GM18858 (cell line): Measurements from ENCODE around the gene TAF7L.

Source experiments
- ATAC-seq: cut with Tn5 transposase; IDR thresholded peaks from one replicate; pipeline ENCODE4 v1.9.1; 2021; ENCODE audit not compliant: unreplicated experiment

TAF7L gene

DNA sequence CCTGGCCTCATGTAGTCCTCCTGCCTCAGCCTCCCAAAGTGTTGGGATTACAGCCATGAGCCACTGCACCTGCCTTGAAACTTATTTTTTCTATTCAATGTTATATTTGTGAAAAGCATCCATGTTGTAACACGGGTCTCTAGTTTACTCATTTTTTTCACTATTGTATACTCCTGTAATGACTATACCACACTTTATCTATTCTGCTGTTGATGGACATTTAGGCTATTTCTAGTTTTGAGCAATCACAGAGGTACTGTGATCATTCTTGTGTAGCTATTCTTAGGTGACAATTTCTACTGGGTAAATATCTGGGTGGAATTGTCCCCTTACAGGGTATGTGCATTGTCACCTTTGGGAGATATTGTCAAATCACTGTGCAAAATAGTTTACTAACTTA is 67.9 kb downstream of the TAF7L start:
- ATAC-seq, result peak; percentile 75

DNA sequence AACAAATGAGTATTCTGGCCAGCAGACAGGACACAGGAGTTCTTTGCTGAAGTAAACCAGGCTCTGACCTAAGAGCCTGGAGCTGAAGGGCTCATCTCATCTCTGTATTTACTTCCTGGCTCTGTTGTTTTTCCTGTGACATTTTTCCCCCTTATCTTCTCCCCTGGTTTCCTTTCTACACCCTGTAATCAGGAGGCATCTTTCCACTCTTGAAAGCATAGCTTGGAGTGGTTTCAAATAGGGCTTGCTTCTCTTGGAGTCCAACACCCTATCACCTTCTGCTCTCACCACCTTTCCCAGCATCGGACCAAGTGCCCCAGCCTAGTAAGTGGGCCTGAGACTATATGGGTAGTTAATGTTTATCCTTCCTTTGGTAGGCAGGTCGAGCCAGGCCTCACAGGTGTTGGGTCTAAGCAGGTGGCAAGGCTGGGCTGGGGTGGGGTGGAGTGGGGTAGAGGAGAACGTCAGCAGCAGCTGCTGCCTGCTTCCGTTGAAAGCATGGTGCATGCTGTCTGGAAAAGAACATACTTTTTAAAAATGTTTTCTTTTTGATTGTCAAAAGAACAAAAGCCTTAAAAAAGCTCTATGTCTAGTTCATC is 70.4 kb downstream of the TAF7L start:
- ATAC-seq, result no peak

GRCh38 chrX:101219864-101220346 is 71.2 kb downstream of the TAF7L start:
- no peak for ATAC-seq

DNA sequence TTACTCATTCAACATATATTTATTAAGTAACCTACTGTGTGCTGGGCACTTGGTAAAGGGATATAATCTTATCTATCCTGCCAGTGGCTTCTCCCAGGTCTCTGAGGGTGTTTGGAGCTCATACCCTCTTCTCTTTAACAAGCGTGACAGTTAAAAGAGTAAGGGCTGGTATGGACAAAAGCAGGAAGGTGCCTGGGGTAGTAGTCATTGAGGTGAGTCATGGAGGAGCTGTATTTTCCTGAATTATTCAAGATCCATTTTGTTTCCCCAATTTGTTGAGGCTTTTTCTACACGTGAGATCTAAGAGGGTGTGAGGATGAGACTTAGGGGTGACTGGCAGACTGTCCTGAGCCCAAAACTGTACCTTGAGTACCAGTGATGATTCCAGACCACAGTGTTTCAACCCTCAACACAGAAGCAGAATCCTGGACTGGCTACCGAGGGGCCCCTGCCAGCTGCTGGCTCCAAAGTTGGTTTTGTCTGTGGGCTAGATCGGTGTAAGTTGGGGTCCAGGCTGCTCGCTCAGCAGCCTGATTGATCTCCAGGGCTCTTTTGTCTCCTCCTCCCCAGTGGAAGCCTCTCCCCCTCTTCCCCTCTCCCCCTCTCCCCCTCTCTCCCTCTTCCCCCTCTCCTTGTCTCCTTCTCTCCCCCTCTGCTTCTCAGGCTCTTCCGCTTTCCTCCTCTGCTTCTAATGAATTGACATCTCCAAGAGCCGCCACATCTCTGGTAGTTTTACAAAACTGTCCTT is 71.8 kb downstream of the TAF7L start, which contains the start of gene DRP2:
Gene DRP2, plus strand, starts transcription at position 671 of the 748 bp plus-strand sequence. CDS start 11,862 bp downstream, outside the sequence.
- no peak for ATAC-seq
